GM21619 (cell line): ENCODE results near the gene PRSS58.

ENCODE experiments used
- ATAC-seq: cut with Tn5 transposase; IDR thresholded peaks from one replicate; pipeline ENCODE4 v1.9.1; 2021; ENCODE audit not compliant: unreplicated experiment

Gene PRSS58

GRCh38 chr7:142257958-142258357 lies at the start of gene PRSS58:
Gene PRSS58, minus strand, starts transcription at chr7:142258058. Its CDS starts 351 bp downstream, at chr7:142257707.
- ATAC-seq: no peak

DNA sequence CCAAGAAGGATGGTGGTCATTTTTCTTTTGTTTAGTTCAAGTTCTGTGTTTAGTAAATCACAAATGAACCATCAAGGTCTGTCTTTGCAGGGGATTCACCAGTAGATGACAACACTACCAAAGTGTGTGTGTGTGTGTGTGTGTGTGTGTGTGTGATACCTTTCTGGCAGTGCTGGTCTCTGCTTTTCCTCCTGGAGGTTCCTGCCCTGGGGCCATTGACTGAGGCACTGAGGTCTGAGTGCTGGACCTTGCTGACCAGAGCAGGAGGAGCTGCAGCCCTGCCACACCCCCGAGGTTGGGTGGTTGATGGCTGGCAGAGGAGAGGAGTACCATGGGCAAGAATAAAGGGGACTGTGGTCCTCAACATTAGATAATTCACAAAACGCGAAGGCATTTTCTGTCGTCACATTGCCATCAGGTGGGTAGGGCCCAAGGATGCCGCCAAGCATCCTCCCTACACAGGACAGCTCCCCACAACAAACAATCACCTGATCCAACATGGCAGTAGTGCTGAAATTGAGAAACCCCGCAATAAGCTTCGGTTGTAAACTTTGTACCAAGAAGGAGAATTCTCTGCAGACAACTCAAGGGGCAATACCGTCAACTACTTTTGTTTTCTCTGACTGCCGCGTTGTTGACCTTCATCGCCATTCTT lies 49.5 kb upstream of the PRSS58 start:
- ATAC-seq: no peak

GRCh38 chr7:142303650-142304049 lies 45.8 kb upstream of the PRSS58 start:
- peak; percentile 43 for ATAC-seq

DNA sequence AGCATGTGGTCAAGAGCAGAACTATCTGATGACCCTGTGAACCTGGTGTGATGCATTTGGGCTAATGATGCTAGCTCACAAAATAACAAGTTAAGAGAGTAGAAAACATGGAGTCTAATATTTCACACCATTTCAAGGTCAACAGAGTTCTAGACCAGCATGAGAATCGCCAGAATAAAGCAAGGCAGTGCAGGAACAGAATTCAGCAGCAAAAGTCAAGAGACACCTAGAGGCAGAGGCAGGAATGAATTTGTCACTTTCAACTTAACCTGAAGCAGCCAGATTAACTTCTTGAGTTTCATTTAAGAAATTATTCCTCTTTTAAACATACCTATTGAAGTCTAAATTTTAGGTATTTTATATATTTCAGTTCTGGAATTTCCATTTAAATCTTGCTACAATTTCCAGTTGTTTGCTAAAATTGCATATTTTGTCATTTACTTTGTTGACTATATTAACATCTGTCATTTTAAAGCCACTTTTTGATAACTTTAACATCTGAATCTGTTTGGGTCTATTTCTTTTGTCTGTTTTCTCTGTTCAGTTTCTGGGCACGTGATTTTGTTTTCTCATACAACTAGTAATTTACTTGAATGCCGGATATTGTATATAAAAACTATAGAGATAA lies 44.2 kb upstream of the PRSS58 start:
- ATAC-seq: peak; percentile 44

DNA sequence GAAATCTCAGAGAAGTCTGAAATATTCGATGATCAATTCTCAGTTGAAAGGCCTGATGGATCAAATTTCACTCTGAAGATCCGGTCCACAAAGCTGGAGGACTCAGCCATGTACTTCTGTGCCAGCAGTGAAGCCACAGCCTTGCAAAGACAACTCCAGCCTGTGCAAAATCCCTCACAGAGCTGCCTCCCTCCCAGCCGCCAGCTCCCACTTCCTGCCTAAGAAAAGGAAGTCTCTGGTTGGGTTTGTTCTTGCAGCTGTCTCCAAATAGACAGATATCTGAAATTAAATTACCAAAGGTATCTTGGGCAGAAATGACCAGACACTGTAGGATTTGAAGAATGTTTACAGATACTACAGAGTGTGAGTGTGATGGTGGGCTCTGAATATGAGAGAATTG lies 43.4 kb upstream of the PRSS58 start:
- ATAC-seq: no peak

DNA sequence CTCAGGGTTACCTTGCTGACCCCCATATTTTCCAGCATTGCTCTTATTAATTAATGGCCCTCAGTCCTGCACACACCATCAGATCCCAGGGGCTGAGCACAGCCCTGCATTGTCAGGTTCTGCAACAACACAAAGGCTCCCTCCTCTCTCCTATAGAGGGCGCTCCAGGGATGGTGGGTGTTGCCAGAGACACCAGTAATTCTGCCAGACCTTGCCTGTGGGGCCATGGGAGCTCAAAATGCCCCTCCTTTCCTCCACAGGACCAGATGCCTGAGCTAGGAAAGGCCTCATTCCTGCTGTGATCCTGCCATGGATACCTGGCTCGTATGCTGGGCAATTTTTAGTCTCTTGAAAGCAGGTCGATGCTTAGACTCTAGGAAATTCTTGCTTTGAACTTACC lies 42.8 kb upstream of the PRSS58 start:
- no peak for ATAC-seq

DNA sequence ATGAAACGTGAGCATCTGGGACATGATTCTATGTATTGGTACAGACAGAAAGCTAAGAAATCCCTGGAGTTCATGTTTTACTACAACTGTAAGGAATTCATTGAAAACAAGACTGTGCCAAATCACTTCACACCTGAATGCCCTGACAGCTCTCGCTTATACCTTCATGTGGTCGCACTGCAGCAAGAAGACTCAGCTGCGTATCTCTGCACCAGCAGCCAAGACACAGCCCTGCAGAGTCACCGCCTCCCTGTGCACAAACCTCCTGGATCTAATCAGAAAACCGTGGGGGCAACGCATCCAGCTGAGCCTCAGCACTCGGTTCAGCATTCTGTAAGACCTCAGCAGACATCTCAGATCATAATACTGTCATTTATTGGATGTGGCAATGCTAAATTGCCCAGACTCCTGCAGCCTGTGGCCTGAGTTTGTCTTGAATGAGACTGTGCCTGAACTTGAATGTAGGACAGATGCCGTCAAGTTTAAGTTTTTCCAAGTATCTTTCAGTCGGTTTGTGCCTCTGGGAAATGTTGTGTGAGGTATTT lies 41.5 kb upstream of the PRSS58 start:
- no peak for ATAC-seq

- ATAC-seq: no peak
These were observed 40.8 kb upstream of the PRSS58 start for GRCh38 chr7:142298627-142299026.

- ATAC-seq: no peak
These were observed 40.2 kb upstream of the PRSS58 start for GRCh38 chr7:142298009-142298408.

GRCh38 chr7:142280263-142280662 lies 22.4 kb upstream of the PRSS58 start:
- no peak for ATAC-seq

DNA sequence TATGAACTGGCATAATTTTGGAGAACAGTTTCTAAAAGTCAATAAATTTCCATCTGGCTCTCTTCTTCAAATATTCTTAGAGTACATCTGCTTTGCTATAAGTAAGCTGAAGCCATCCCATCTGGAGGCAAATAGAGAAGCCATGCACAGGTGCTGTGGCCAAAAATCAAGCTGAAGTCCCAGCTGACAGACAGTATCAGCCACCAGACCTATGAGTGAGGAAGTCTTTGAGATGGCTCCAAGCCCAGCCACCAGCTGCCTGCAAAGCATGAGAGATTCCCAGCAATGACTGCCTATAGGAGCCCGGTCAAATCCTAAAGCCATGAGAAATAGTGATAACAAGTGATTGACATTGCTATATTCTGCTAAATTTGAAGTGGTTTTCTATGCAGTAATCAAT lies 21.7 kb upstream of the PRSS58 start:
- ATAC-seq: no peak

- no peak for ATAC-seq
These were observed 17.2 kb upstream of the PRSS58 start for GRCh38 chr7:142275028-142275427.

GRCh38 chr7:142272841-142273240 lies 15.0 kb upstream of the PRSS58 start:
- no peak for ATAC-seq

DNA sequence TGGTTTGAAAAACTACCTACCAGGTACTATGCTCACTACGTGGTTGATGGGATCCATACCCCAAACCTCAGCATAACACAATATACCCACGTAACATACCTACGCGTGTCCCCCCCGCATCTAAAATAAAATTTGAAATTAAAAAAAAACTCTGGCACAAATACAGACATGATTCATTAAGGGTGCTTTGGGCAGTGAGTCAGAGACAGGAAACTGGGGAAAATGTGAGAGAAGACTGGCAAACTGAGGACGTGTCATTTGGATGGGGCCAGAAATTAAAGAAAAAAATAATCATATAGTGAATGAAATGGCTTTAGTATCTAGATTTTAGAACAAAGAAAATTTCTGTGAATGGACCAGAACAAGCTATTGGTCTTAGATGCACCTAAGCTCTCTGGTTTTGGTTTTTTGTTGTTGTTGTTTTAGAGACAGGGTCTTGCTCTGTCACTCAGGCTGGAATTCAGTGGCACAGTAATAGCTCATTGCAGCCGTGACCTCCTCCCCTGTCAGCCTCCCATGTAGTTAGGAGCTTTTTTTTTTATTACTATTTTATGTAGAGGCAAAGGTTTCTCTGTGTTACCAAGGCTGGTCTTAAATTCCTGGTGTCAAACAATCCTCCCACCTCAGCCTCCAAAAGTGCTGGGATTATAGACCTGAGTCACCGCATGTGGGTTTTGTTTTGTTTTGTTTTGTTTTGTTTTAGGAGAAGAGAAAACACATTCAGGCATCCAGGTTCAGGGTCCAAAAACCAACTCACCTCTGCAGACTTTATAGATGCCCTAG lies 5.9 kb upstream of the PRSS58 start:
- ATAC-seq: no peak

- no peak for ATAC-seq
These were observed 7.2 kb downstream of the PRSS58 start for GRCh38 chr7:142250705-142251104.

DNA sequence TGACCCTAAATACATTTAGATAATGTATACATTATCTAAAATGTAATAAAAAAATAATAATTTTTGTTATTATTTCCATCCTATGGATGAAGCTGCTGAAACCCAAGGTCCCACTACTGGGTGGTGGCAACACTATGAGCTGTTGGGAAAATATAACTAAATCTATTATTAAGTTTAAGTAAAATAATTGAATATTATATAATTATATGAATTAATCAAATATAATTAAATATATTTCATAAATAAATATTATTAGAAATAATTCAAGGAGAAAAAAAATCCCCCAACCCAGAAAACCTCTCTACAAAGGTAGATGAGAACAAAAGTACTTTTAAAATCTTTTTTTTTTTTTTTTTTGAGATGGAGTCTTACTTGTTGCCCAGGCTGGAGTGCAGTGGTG lies 7.9 kb downstream of the PRSS58 start:
- no peak for ATAC-seq

GRCh38 chr7:142248166-142249160 lies 9.4 kb downstream of the PRSS58 start:
- no peak for ATAC-seq

GRCh38 chr7:142243823-142244222 lies 14.0 kb downstream of the PRSS58 start:
- no peak for ATAC-seq

GRCh38 chr7:142240546-142240945 lies 17.3 kb downstream of the PRSS58 start:
- no peak for ATAC-seq

- no peak for ATAC-seq
These were observed 26.1 kb downstream of the PRSS58 start for GRCh38 chr7:142231716-142232115.
